GM12878 (cell line): ENCODE measurements around the gene TPO. TPM values are rescaled to one million over a fixed set of nuclear protein-coding genes. Genes with fewer than 3 reads are reported as not detected.

Source experiments
- ATAC-seq: fragments of 200-7000 bp; cut with Tn5 transposase; 3 replicates; pipeline ENCODE4 v1.9.1; 2020; ENCODE audit warnings: mild to moderate bottlenecking, moderate library complexity
- BruUV-seq: library from RNA; stranded (reverse); fragments of 400-500 nt; replicated peaks from 2 replicates; lab custom pipeline; 2021; lab: Mats Ljungman, UMichigan
- CTCF ChIA-PET: fragments of 300-600 bp; sonication (Branson Sonifier 250); formaldehyde crosslinking; extraction: SDS; loops from one replicate; lab custom pipeline; 2021; ENCODE audit warnings: inconsistent platforms; lab: Yijun Ruan, JAX
- POLR2A ChIA-PET: fragments of 350-600 bp; formaldehyde crosslinking; extraction: SDS; loops from one replicate; lab custom pipeline; 2021; ENCODE audit warnings: inconsistent platforms; lab: Charles Lee
- RAD21 ChIA-PET: fragments of 300-600 bp; sonication (Branson Sonifier 250); formaldehyde crosslinking; loops from one replicate; lab custom pipeline; 2023; ENCODE audit warnings: antibody characterized with exemption; ENCODE audit not compliant: unreplicated experiment; lab: Charles Lee
- SMC1A ChIA-PET: fragments of 300-600 bp; sonication (Branson Sonifier 250); formaldehyde crosslinking; loops from one replicate; lab custom pipeline; 2023; ENCODE audit not compliant: unreplicated experiment, uncharacterized antibody; lab: Charles Lee
- DNase-seq: peaks from one replicate; pipeline ENCODE4 v3.0.0-alpha.2; 2011; ENCODE audit warnings: low read depth, low spot score
- FAIRE-seq: peaks from 3 replicates; lab custom pipeline; 2011; peaks lifted over from hg19 to GRCh38; lab: Jason Lieb, UNC
- H2AFZ ChIP-seq: 2 replicates; pipeline ENCODE4 v1.6.0; 2011; ENCODE audit warnings: low read depth, low read length, control low read depth; ENCODE audit not compliant: control insufficient read depth
- H3K27ac ChIP-seq: 2 replicates; pipeline ENCODE4 v1.5.1; 2011; ENCODE audit warnings: control low read depth; ENCODE audit not compliant: control insufficient read depth, insufficient read depth
- H3K27me3 ChIP-seq, 2 experiments: replicated peaks in 1 of 2; 2 replicates each; pipeline versions ENCODE4 v1.6.0 to v1.6.1; 2011; ENCODE audit warnings: low read length in 1 of 2; ENCODE audit not compliant: control insufficient read depth in 2 of 2, insufficient read depth in 2 of 2
- H3K36me3 ChIP-seq, 2 experiments: 2 replicates each; pipeline ENCODE4 v1.5.1; 2011; ENCODE audit warnings: low read length in 1 of 2; ENCODE audit not compliant: control insufficient read depth in 2 of 2, insufficient read depth in 2 of 2
- H3K4me1 ChIP-seq: 2 replicates; pipeline ENCODE4 v1.6.1; 2011; ENCODE audit warnings: mild to moderate bottlenecking, low read length, moderate library complexity, mixed read lengths; ENCODE audit not compliant: control insufficient read depth, insufficient read depth
- H3K4me2 ChIP-seq: 2 replicates; pipeline ENCODE4 v1.6.0; 2011; ENCODE audit warnings: control low read depth; ENCODE audit not compliant: control insufficient read depth, insufficient read depth
- H3K4me3 ChIP-seq: fragments of 200-600 bp; sonication (generic); 2 replicates; pipeline ENCODE4 v1.5.1; 2016
- H3K79me2 ChIP-seq: 2 replicates; pipeline ENCODE4 v1.6.0; 2011; ENCODE audit warnings: low read length; ENCODE audit not compliant: control insufficient read depth, insufficient read depth
- H3K9ac ChIP-seq: 2 replicates; pipeline ENCODE4 v1.8.0; 2011; ENCODE audit warnings: low read length, control low read depth, mixed read lengths; ENCODE audit not compliant: control insufficient read depth, insufficient read depth
- H3K9me3 ChIP-seq: replicated peaks from 3 replicates; pipeline ENCODE4 v1.5.1; 2011; ENCODE audit warnings: mild to moderate bottlenecking, low read length; ENCODE audit not compliant: control insufficient read depth, insufficient read depth
- H4K20me1 ChIP-seq: 2 replicates; pipeline ENCODE4 v1.6.0; 2011; ENCODE audit not compliant: control insufficient read depth, insufficient read depth
- ATF3 ChIP-seq: IDR thresholded peaks from 2 replicates; pipeline ENCODE4 v1.6.1; 2011; ENCODE audit warnings: low read depth, mild to moderate bottlenecking, low read length, moderate library complexity, borderline replicate concordance; ENCODE audit errors: extremely low read depth
- CEBPZ ChIP-seq: fragments of 150-350 bp; IDR thresholded peaks from 2 replicates; pipeline ENCODE4 v1.6.1; 2016; ENCODE audit warnings: low read depth, low read length
- E2F8 ChIP-seq: fragments of 450-650 bp; IDR thresholded peaks from 2 replicates; pipeline ENCODE4 v1.6.1; 2018; ENCODE audit warnings: mild to moderate bottlenecking, low read depth, moderate library complexity; ENCODE audit not compliant: partially characterized antibody
- WGBS: methylation state at CpG from one replicate; pipeline ENCODE4 v1.1.6; 2016; ENCODE audit warnings: low lambda C conversion rate; ENCODE audit not compliant: insufficient replicate concordance, insufficient coverage; ENCODE audit errors: missing lambda C conversion rate; 5-methylcytosine and 5-hydroxymethylcytosine counted together
- in situ Hi-C: fragments of 300-500 bp; cut with MboI; formaldehyde crosslinking; loops from 9 replicates; pipeline ENCODE4 v1.14.3; 2018; ENCODE audit warnings: mixed read lengths
- intact Hi-C: fragments of 100-400 bp; cut with micrococcal nuclease; formaldehyde crosslinking; loops from one replicate; pipeline ENCODE4 v1.14.2; 2022; ENCODE audit not compliant: unreplicated experiment
- polyA plus RNA-seq, 11 experiments: library from polyadenylated mRNA; depleted of rRNA in 4 of 11; unstranded in 6 of 11; stranded (reverse) in 5 of 11; fragments of >200 nt; fragmentation: Nextera tagmentation in 4 of 11; fragmentation: Illumina TruSeq in 1 of 11; extraction: Ambion mirVana in 4 of 11; extraction: Trizol in 1 of 11; gene quantifications; 1 replicate in 1 of 11; 2 replicates in 10 of 11; pipeline versions ENCODE4 v1.2.1 to v1.2.3, GENCODE V29; 2011 to 2016; ENCODE audit warnings: inconsistent platforms in 2 of 11, missing spikeins in 2 of 11, low read depth in 1 of 11
- total RNA-seq, 4 experiments: library from RNA; depleted of rRNA in 3 of 4; stranded (reverse); fragments of >200 nt in 3 of 4; fragmentation: Illumina TruSeq in 1 of 4; extraction: Trizol in 1 of 4; gene quantifications; 2 replicates each; pipeline versions ENCODE4 v1.2.1 to v1.2.3, GENCODE V29; 2013 to 2021

TPO gene
- total and polyA plus RNA-seq, 10 of the 15 experiments (the other 5 are each of a cell fraction or from before 2014, with no cell fraction given), result 0.07 to 0.11 TPM; not detected in 8

GRCh38 chr2:1472350-1472749 lies 59.1 kb downstream of the TPO start:
- TF ChIP-seq CEBPZ (no peak), E2F8 (no peak), ATF3 (no peak)
- Histone ChIP-seq H3K4me3 (no peak overlapping the region), H2AFZ (no peak overlapping the region), H3K9me3 (no peaks in the 10 kb centered on the region; the same call in 2 of the 3 replicates), H3K36me3 (no peaks in the 10 kb centered on the region), H3K27me3 (no peaks in the 10 kb centered on the region), H3K79me2 (no peaks in the 10 kb centered on the region), H4K20me1 (no peaks in the 10 kb centered on the region), H3K27ac (no peak overlapping the region), H3K9ac (no peak overlapping the region), H3K4me1 (no peaks in the 10 kb centered on the region), H3K4me2 (no peak overlapping the region)
- POLR2A ChIA-PET, result no interaction called here
- in situ Hi-C loops, result no loop called here
- intact Hi-C loops, result no loop called here
- no peak for DNase-seq
- CTCF ChIA-PET, result no interaction called here
- ATAC-seq, result no peak
- RAD21 ChIA-PET, result no interaction called here
- 47% methylated on average over 9 of the region's 9 CpGs for WGBS
- FAIRE-seq, result no peak
- no TSS peak for BruUV-seq
- SMC1A ChIA-PET, result no interaction called here
